GM19238 (cell line): Measurements from ENCODE around the gene RAD17.
"Not testable (repeated sequence)": the region's sequence is repeated elsewhere in the genome, so short reads cannot be mapped to it uniquely, and the experiment has no call there.

ENCODE experiments used
- DNase-seq: peaks from one replicate; pipeline ENCODE4 v3.0.0; 2011; ENCODE audit warnings: low spot score; ENCODE audit not compliant: insufficient read length

RAD17 gene

DNA sequence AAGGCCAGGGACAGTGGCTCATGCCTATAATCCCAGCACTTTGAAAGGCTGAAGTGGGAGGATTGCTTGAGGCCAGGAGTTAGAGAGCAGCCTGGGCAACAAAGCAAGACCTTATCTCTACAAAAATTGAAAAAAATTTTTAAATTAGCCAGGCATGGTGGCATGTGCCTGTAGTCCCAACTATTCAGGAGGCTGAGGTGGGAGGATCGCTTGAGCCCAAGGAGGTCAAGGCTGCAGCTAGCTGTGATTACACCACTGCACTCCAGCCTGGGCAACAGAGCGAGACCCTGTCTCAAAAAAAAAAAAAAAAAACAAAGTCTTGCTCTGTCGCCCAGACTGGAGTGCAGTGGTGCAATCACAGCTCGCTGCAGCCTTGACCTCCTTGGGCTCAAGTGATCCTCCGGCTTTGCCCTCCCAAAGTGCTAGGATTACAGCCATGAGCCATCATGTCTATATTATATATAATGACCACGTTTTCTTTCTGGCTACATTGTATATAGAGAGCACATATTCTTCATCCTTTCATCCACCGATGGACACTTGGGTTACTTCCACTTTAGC lies 85.9 kb downstream of the RAD17 start:
- not testable (repeated sequence) for DNase-seq

DNA sequence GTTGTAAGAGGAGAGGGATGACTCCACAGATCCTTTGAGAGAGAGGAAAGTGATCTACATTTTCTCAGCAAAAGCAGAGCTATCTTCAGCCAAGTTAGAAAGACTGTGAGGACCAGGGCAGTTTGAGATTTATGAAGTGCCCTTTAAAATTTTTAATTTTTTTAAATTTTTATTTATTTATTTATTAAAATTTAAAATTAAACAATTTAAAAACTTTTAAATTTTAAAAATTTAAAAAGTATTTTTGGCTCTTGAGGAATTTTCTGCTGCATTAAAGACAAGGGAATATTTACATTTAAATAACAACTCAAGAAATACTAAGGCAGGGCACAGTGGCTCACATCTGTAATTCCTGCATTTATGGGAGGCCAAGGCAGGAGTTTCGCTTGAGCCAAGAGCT lies 92.6 kb downstream of the RAD17 start:
- no peak for DNase-seq
